ENCODE results near the gene DDX4.

DDX4 gene

GRCh38 chr5:55865831-55866230, 128.0 kb downstream of the DDX4 start:
- no peak for DNase-seq (ENCODE audit: low read depth, low spot score)

GRCh38 chr5:55866485-55866884, 128.6 kb downstream of the DDX4 start:
- no peak for DNase-seq (ENCODE audit: low read depth, low spot score)
